Right lobe of liver (tissue), 4 donors: ENCODE measurements around the gene DPM1.

Experiments used
- POLR2A ChIP-seq: fragments of 450-650 bp; IDR thresholded peaks from one replicate; pipeline ENCODE4 v1.6.1; 2017; ENCODE audit warnings: antibody characterized with exemption, mild to moderate bottlenecking
- TF ChIP-seq, protein P1 (sequence below), 4 donors: fragments of 200-600 bp in 3 of 4; fragments of 450-650 bp in 1 of 4; IDR thresholded peaks; one replicate each; pipeline versions ENCODE4 v1.5.1 to v1.8.0; 2016 to 2022; ENCODE audit warnings: antibody characterized with exemption in 4 of 4, mild to moderate bottlenecking in 2 of 4
- donor health status: DM: no; HTN: no; CAD: no.
- donor health status: DM: no; HTN: no; CAD: no.
- donor health status: DM: no; HTN: yes; CAD: no.

DNA sequence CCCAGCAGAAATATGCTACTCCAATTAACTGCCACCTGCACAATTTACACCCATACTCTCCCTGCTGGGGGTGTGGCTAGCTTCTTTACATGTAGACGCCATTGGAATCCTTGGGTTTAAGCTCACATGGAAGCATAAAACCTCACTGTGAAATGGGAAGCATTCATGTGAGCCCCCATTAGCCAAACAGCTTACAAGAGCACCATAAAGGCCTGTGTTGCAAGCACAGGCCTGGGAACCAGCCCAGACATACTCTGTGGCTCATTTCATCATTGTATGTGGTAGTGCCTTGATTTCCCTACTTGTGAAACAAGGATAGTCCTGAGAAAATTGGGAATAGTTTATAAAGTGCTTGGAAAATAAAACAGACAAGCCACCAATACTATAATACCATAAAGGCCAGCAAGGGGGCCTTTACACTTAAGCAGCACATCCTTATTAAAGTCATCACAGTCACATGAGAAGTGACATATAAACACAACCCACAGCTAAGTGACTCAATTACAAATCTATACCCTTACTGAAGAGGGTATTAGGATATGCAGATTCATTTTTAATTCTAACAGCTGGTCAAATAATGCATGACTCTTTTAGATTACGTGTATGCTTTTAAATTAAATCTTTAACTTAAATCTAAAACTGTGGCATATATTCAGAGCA is 33.9 kb downstream of the DPM1 start:
- TF ChIP-seq, protein P1, sequence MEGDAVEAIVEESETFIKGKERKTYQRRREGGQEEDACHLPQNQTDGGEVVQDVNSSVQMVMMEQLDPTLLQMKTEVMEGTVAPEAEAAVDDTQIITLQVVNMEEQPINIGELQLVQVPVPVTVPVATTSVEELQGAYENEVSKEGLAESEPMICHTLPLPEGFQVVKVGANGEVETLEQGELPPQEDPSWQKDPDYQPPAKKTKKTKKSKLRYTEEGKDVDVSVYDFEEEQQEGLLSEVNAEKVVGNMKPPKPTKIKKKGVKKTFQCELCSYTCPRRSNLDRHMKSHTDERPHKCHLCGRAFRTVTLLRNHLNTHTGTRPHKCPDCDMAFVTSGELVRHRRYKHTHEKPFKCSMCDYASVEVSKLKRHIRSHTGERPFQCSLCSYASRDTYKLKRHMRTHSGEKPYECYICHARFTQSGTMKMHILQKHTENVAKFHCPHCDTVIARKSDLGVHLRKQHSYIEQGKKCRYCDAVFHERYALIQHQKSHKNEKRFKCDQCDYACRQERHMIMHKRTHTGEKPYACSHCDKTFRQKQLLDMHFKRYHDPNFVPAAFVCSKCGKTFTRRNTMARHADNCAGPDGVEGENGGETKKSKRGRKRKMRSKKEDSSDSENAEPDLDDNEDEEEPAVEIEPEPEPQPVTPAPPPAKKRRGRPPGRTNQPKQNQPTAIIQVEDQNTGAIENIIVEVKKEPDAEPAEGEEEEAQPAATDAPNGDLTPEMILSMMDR (IDR thresholded peaks at IDR 0.05), result no peak
- TF ChIP-seq POLR2A, result no peak
